ENCODE measurements around the gene HAL. TPM values are rescaled to one million over a fixed set of nuclear protein-coding genes. Genes with fewer than 3 reads are reported as not detected.
"Not testable (repeated sequence)": the region's sequence is repeated elsewhere in the genome, so short reads cannot be mapped to it uniquely, and the experiment has no call there.

Gene HAL
- total RNA-seq, 2 donors from 2014 or later: 0.53 to 2.2 TPM

GRCh38 chr12:95975491-95975890, 20.7 kb downstream of the HAL start:
- H3K27me3 Mint-ChIP-seq: no peaks in the 10 kb centered on the region
- H3K36me3 Mint-ChIP-seq (ENCODE audit: low read depth): no peaks in the 10 kb centered on the region
- H3K4me3 Mint-ChIP-seq: no peak overlapping the region
- no peak overlapping the region for H3K27ac Mint-ChIP-seq
- ATAC-seq (replicated peaks): no peak
- no peaks in the 10 kb centered on the region for H3K9me3 Mint-ChIP-seq
- H3K4me1 Mint-ChIP-seq: no peaks in the 10 kb centered on the region

DNA sequence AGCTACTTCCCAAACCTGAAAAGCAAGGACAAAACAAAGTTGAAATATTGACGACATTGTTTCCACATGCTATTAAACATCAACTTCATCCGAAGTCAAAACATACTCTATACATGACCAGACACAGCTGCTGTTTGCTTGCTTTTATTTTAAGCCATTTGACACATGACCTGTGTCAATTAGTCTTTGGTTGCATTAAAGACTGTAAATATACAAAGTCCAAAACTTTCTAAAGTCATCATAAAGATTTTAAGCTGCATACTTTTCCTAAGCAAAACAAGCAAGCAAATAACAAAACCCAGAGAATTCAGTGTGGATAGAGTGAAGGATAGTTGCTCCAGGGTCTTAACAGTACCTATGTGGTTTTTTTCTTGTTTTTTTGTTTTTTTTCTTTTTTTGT, 21.8 kb downstream of the HAL start:
- no peaks in the 10 kb centered on the region for H3K9me3 Mint-ChIP-seq
- H3K36me3 Mint-ChIP-seq (ENCODE audit: low read depth): no peaks in the 10 kb centered on the region
- no peaks in the 10 kb centered on the region for H3K27me3 Mint-ChIP-seq
- no peak overlapping the region for H3K27ac Mint-ChIP-seq
- H3K4me3 Mint-ChIP-seq: no peak overlapping the region
- no peaks in the 10 kb centered on the region for H3K4me1 Mint-ChIP-seq
- no peak for ATAC-seq (replicated peaks)

DNA sequence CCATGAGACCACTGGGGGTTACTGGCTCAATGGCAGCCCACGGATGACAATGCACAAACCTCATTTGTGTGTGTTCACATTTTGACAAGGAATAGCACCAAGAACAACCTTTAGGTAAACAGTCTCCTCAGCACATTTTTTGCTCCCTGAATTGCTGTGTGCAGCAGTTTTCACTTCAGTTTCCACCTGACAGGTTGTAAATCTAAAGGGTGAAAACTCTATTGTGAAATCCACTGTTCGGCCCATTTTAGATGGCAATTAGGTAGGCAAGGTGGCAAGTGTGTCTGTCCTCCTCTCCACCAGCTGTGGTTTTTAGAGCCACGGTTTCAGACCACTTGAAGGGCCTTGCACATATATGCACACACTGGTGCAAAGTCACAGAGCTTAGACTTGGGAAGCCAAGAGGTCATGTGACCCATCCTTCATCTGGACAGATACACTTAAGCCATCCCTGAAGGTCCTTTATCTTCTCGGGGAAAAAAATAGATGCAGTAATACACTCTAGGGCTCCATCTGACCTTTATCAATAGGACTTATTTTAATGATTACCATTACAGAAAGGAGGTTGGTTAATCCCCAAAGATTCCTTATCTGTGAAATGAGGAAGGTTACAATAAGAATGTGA, 23.2 kb downstream of the HAL start:
- ATAC-seq (replicated peaks): no peak
- Mint-ChIP-seq H3K36me3 (ENCODE audit: low read depth) (no peaks in the 10 kb centered on the region), H3K4me3 (no peak overlapping the region), H3K9me3 (no peaks in the 10 kb centered on the region), H3K4me1 (no peaks in the 10 kb centered on the region), H3K27ac (no peak overlapping the region), H3K27me3 (no peaks in the 10 kb centered on the region)

- Mint-ChIP-seq H3K27ac (no peak overlapping the region), H3K36me3 (ENCODE audit: low read depth) (no peaks in the 10 kb centered on the region), H3K4me3 (no peak overlapping the region), H3K27me3 (no peaks in the 10 kb centered on the region), H3K9me3 (no peaks in the 10 kb centered on the region), H3K4me1 (no peaks in the 10 kb centered on the region)
- no peak for ATAC-seq (replicated peaks)
Observed at GRCh38 chr12:95970905-95971304, 25.2 kb downstream of the HAL start.

DNA sequence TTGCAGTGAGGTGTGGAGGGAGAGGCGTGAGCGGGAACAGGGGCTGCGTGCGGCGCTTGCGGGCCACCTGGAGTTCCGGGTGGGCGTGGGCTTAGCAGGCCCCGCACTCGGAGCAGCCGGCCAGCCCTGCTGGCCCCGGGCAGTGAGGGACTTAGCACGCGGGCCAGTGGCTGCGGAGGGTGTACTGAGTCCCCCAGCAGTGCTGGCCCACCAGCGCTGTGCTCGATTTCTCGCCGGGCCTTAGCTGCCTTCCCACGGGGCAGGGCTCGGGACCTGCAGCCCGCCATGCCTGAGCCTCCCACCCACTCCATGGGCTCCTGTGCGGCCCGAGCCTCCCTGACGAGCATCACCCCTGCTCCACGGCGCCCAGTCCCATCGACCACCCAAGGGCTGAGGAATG, 27.0 kb downstream of the HAL start:
- not testable (repeated sequence) for ATAC-seq (replicated peaks); H3K36me3 Mint-ChIP-seq (ENCODE audit: low read depth); H3K27me3 Mint-ChIP-seq; H3K27ac Mint-ChIP-seq; H3K4me1 Mint-ChIP-seq; H3K9me3 Mint-ChIP-seq; H3K4me3 Mint-ChIP-seq

GRCh38 chr12:95967301-95967700, 28.8 kb downstream of the HAL start:
- no peak overlapping the region for H3K27ac Mint-ChIP-seq
- ATAC-seq (replicated peaks): no peak
- H3K4me1 Mint-ChIP-seq: no peaks in the 10 kb centered on the region
- H3K4me3 Mint-ChIP-seq: no peak overlapping the region
- H3K36me3 Mint-ChIP-seq (ENCODE audit: low read depth): no peaks in the 10 kb centered on the region
- H3K27me3 Mint-ChIP-seq: no peaks in the 10 kb centered on the region
- H3K9me3 Mint-ChIP-seq: no peaks in the 10 kb centered on the region

- Mint-ChIP-seq H3K27ac (no peak overlapping the region), H3K36me3 (ENCODE audit: low read depth) (no peaks in the 10 kb centered on the region), H3K9me3 (no peaks in the 10 kb centered on the region), H3K4me1 (no peaks in the 10 kb centered on the region), H3K4me3 (no peak overlapping the region), H3K27me3 (no peaks in the 10 kb centered on the region)
- ATAC-seq (replicated peaks): no peak
Observed at GRCh38 chr12:95966287-95966870, 29.8 kb downstream of the HAL start.

DNA sequence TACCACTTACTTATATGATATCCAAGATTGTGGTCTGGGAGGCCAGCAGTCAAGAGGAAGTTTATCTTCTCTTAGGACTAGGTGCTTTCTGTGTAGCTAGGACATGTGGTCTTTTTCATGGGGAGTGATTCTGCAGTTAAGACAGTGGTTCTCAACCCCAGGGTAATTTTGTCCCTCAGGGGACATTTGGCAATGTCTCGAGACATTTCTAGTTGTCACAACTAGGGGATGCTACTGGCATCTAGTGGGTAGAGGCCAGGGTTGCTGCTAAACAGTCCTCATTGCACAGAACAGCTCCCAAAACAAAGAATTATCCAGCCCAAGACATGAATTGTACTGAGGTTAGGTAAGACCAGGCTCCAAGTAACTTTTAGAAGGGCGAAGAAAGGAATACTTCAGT, 33.0 kb downstream of the HAL start:
- no peak for ATAC-seq (replicated peaks)
- Mint-ChIP-seq H3K27me3 (no peaks in the 10 kb centered on the region), H3K36me3 (ENCODE audit: low read depth) (no peaks in the 10 kb centered on the region), H3K4me3 (no peak overlapping the region), H3K27ac (no peak overlapping the region), H3K4me1 (no peaks in the 10 kb centered on the region), H3K9me3 (no peaks in the 10 kb centered on the region)

- no peak for ATAC-seq (replicated peaks)
- Mint-ChIP-seq H3K27ac (no peak overlapping the region), H3K9me3 (no peaks in the 10 kb centered on the region), H3K27me3 (no peaks in the 10 kb centered on the region), H3K4me1 (no peaks in the 10 kb centered on the region), H3K36me3 (ENCODE audit: low read depth) (no peaks in the 10 kb centered on the region), H3K4me3 (no peak overlapping the region)
Observed at GRCh38 chr12:95962222-95962621, 33.9 kb downstream of the HAL start.

DNA sequence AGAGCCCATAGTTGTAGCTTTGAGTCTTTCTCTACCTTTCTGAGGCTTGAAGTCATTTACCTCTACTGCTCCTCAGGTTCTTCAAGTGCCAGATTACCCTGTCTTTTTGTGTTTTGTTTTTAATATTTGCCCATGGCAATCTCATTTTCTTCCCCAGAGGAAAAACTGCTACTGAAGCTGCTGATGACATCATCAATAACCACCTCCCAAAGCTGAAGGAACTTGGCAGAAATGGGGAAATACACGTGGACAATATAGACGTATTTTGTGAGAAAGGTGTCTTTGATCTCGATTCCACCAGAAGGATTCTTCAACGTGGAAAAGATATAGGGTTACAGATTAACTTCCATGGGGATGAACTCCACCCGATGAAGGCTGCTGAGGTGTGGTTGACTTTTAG, 35.9 kb downstream of the HAL start:
- Mint-ChIP-seq H3K4me1 (no peaks in the 10 kb centered on the region), H3K4me3 (no peak overlapping the region), H3K27ac (no peak overlapping the region), H3K9me3 (no peaks in the 10 kb centered on the region), H3K36me3 (ENCODE audit: low read depth) (no peaks in the 10 kb centered on the region), H3K27me3 (no peaks in the 10 kb centered on the region)
- no peak for ATAC-seq (replicated peaks)

DNA sequence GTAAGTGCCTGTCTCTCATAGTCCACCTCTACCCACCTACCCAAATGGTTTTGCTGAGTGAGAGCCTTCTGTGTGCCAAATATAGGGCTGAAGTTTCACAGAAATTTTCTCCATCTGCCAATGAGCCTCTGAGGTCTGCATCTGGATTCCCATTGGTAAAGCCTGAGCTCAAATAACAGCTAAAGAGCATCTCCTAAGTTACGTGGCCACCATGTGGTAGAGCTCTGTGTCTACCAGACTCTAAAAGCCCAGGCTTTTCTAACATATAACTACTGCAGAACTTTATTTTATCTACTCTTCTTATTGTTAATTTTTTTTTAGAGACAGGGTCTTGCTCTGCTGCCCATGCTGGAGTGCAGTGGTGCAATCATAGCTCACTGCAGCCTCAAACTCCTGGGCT, 37.0 kb downstream of the HAL start:
- H3K36me3 Mint-ChIP-seq (ENCODE audit: low read depth): no peaks in the 10 kb centered on the region
- H3K9me3 Mint-ChIP-seq: no peaks in the 10 kb centered on the region

GRCh38 chr12:95956557-95957145, 39.5 kb downstream of the HAL start:
- ATAC-seq (replicated peaks): no peak
- no peaks in the 10 kb centered on the region for H3K36me3 Mint-ChIP-seq (ENCODE audit: low read depth)
- no peaks in the 10 kb centered on the region for H3K27me3 Mint-ChIP-seq
- H3K9me3 Mint-ChIP-seq: no peaks in the 10 kb centered on the region
- no peaks in the 10 kb centered on the region for H3K4me1 Mint-ChIP-seq
- no peak overlapping the region for H3K27ac Mint-ChIP-seq
- H3K4me3 Mint-ChIP-seq: no peak overlapping the region

More for the DNA sequence above, 37.0 kb downstream of the HAL start:
- Mint-ChIP-seq H3K4me3 (no peak overlapping the region), H3K27me3 (no peaks in the 10 kb centered on the region), H3K27ac (no peak overlapping the region), H3K4me1 (no peaks in the 10 kb centered on the region)
- no peak for ATAC-seq (replicated peaks)

DNA sequence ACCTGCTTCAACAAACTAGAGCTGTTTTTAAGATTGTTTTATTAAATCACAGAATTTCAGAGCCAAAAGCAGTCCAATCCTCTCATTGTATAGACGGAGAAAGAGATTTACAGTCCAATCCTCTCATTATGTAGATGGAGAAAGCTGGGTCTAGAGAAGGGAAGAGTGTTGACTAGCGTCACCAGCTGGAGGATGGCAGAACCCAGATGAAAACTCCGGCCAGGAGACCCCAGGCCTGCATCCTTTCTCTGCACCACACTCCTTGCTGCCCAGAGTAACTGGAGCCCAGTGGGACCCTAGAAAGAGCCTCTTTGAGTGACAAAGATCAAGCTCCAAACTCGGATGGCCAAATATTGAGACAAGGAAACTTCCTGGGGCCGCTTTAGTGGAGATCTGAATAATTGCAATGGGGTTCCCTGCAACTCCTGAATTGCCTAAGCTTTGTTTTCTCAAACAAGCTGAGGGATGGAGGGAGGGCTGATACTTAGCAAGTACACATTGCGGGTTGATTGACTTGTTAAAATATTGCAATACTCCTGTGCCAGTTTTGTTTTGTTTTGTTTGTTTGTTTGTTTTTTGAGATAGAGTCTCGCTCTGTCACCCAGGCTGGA, 40.5 kb downstream of the HAL start:
- Mint-ChIP-seq H3K9me3 (no peaks in the 10 kb centered on the region), H3K27ac (no peak overlapping the region), H3K4me3 (no peak overlapping the region), H3K4me1 (no peaks in the 10 kb centered on the region), H3K36me3 (ENCODE audit: low read depth) (no peaks in the 10 kb centered on the region), H3K27me3 (no peaks in the 10 kb centered on the region)
- no peak for ATAC-seq (replicated peaks)

DNA sequence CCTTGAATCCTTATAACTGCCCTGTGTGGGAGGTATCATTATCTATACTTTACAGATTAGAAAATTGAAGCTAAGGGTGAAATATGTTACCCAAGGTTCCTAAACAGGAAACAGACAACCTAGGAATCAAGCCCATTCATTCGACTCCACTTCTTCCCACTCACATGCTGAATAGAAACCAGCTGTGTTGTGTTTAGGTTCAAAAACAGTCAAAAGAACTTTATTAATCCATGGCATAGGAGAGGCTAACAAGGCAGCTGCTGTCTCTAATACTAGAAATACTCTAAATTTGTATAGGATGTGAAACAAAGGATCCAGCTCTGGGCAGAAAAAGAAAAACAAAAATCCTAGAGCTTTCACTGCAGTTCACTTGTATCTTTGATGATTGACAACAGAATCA, 43.1 kb downstream of the HAL start:
- Mint-ChIP-seq H3K27ac (no peak overlapping the region), H3K9me3 (no peaks in the 10 kb centered on the region), H3K36me3 (ENCODE audit: low read depth) (no peaks in the 10 kb centered on the region), H3K4me3 (no peak overlapping the region), H3K4me1 (no peaks in the 10 kb centered on the region), H3K27me3 (no peaks in the 10 kb centered on the region)
- ATAC-seq (replicated peaks): no peak

GRCh38 chr12:95951515-95951914, 44.6 kb downstream of the HAL start:
- H3K9me3 Mint-ChIP-seq: no peaks in the 10 kb centered on the region
- H3K36me3 Mint-ChIP-seq (ENCODE audit: low read depth): no peaks in the 10 kb centered on the region
- no peak overlapping the region for H3K4me3 Mint-ChIP-seq
- no peak overlapping the region for H3K27ac Mint-ChIP-seq
- ATAC-seq (replicated peaks): no peak
- H3K27me3 Mint-ChIP-seq: no peaks in the 10 kb centered on the region
- H3K4me1 Mint-ChIP-seq: no peaks in the 10 kb centered on the region
